ENCODE results near the gene SERHL2.
"Not testable (repeated sequence)": the region's sequence is repeated elsewhere in the genome, so short reads cannot be mapped to it uniquely, and the experiment has no call there.

The SERHL2 gene

GRCh38 chr22:42575996-42576574 is 22.3 kb downstream of the SERHL2 start:
- DNase-seq, result not testable (repeated sequence)

GRCh38 chr22:42577141-42577540 is 23.4 kb downstream of the SERHL2 start:
- not testable (repeated sequence) for DNase-seq

GRCh38 chr22:42577623-42578240 is 24.0 kb downstream of the SERHL2 start:
- DNase-seq, result no peak

GRCh38 chr22:42580040-42580439 is 26.3 kb downstream of the SERHL2 start:
- not testable (repeated sequence) for DNase-seq

- DNase-seq, result not testable (repeated sequence)
Observed at GRCh38 chr22:42581194-42581761, 27.5 kb downstream of the SERHL2 start.

GRCh38 chr22:42581762-42582716 is 28.3 kb downstream of the SERHL2 start:
- DNase-seq, result peak; percentile 93

GRCh38 chr22:42582987-42583386 is 29.2 kb downstream of the SERHL2 start:
- DNase-seq, result no peak

GRCh38 chr22:42584364-42584940 is 30.7 kb downstream of the SERHL2 start:
- DNase-seq, result no peak

- no peak for DNase-seq
Observed at GRCh38 chr22:42585096-42585495, 31.3 kb downstream of the SERHL2 start.

GRCh38 chr22:42586381-42586780 is 32.6 kb downstream of the SERHL2 start:
- DNase-seq, result no peak

- no peak for DNase-seq
Observed at GRCh38 chr22:42587588-42588175, 33.9 kb downstream of the SERHL2 start.

GRCh38 chr22:42591987-42592386 is 38.2 kb downstream of the SERHL2 start:
- DNase-seq, result no peak

GRCh38 chr22:42595434-42595833 is 41.7 kb downstream of the SERHL2 start:
- DNase-seq, result no peak

- no peak for DNase-seq
Observed at GRCh38 chr22:42596336-42596735, 42.6 kb downstream of the SERHL2 start.

- no peak for DNase-seq
Observed at GRCh38 chr22:42596863-42597530, 43.2 kb downstream of the SERHL2 start.

GRCh38 chr22:42601879-42602465 is 48.2 kb downstream of the SERHL2 start:
- no peak for DNase-seq

- no peak for DNase-seq
Observed at GRCh38 chr22:42602470-42602869, 48.7 kb downstream of the SERHL2 start.

- DNase-seq, result no peak
Observed at GRCh38 chr22:42603427-42603826, 49.7 kb downstream of the SERHL2 start.

- DNase-seq, result no peak
Observed at GRCh38 chr22:42604403-42604802, 50.6 kb downstream of the SERHL2 start.

GRCh38 chr22:42607641-42608040 is 53.9 kb downstream of the SERHL2 start:
- not testable (repeated sequence) for DNase-seq

GRCh38 chr22:42608136-42608822 is 54.5 kb downstream of the SERHL2 start:
- DNase-seq, result no peak

Measured in activated effector memory CD4-positive, alpha-beta T cell treated with anti-CD3 and anti-CD28 coated beads, Interleukin-2, amount 50 U/mL, for 16 hours (primary cell).